HG03135 (cell line): Measurements from ENCODE around the gene BUD31.
A peak's percentile ranks its signal among the peaks of the same experiment; 100 is the strongest.
"Not testable (repeated sequence)": the region's sequence is repeated elsewhere in the genome, so short reads cannot be mapped to it uniquely, and the experiment has no call there.

Experiments used
- ATAC-seq: cut with Tn5 transposase; IDR thresholded peaks from one replicate; pipeline ENCODE4 v1.9.1; 2021; ENCODE audit warnings: mild to moderate bottlenecking, moderate library complexity; ENCODE audit not compliant: unreplicated experiment

The BUD31 gene

DNA sequence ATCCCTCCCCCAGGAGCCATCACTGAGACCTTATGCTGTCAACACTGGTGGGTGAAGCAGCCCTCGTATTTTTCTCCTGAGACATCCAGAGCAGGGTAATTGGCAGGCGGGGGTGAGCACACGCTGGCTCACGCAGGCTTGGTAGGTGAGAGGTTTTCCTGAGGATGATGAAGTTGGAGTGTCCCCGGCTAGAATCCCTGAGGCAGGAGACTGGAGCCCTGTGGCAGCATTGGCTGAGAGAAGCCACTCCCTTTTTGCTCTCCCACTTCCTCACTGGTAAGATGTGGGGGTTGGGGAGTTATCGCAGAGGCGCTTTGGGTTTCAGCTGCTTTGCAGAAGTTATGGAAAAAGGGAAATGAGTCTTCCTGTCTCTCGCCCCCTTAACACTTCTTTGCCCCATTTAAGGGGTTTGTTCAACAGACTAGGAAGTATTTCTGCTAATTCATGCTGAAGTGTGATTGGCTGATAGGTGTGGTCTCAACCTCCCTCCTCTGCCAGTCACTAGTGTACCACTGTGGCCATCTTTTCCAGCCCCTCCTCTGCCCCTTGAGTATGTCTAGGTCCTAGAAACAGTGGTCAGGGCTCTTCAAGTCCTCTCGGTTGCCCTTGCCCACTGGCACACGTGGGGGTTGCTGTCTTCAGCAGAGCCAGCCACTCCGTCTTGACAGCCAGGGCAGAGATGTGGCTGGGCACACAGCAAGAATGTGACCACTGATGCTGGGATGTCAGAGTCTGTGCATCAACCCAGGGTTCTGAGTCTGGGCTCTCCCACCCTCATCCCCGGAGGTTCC is 28.5 kb upstream of the BUD31 start:
- peak; percentile 25 for ATAC-seq

DNA sequence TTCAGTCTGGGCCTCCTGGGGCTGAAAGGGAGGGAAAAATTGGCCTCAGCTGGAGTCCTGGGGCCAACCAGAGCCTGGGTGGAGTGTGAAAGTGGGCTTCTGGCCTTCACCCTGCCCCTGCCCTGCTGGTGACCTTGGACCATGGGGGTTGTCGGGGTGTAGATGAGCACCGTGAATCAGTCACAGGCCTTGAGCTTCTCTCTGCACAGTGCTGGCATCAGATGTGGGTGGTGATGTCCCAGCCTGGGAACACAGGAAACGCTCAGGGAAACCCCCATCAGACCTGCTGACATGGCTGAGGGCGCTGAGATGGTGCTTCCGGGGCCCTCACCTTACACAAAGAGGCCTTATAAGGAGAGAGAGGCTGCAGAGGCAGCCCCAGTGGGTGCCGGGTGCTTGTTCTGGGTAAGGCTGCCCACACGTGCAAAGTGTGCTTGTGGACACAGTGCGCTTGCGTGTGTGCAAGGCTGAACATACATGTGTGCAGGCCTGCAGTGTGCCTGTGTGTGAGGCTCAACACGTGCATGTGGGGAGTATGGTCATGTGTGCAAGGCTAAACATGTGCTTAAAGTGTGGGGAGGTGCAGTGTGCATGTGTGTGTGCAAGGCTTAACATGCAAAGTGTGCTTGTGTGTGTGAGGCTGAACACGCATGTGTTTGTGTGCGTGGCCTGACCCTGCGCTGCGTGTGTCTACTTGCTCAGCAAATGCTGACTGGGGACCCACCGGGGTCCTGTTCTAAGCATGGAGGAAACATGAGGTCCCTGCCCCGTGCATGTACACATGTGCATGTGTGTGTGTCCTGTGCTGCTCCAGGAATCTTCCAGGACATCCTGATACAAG is 27.7 kb upstream of the BUD31 start:
- ATAC-seq = peak; percentile 68

DNA sequence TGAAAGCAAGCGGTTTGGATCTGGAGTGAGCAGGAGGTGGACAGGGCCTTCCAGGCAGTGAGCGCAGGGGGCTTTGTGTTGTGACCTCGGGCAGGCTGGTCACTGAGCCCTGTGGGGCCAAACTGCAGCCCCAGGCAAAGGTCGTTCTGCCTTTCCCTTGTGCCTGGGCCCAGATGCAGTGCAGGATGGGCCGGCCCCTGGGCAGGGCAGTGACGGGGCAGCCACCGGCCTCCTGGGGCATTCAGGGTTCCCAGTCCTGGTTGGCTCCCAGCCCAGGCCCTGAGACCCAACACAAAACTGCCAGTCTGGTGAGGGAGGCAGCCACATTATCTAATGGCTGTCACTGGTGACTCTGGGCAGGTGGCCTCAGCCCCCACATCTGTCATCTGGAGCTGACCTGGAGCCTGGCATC is 27.1 kb upstream of the BUD31 start:
- ATAC-seq = no peak

DNA sequence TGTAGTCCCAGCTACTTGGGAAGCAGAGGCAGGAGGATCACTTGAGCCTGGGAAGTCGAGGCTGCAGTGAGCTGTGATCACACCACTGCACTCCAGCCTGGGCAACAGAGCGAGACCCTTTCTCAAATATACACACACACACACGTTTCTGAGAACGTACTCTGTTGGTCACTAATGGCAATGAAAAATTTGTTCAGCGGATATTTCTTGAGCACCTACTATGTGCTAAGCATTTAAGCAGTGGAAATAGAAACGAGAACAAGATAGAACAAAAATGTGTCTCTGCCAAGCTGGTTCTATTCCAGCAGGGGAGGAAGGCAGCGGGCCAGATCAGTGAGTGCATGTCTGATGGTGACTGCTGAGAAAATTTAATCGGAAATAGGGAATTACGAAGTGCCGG is 25.6 kb upstream of the BUD31 start:
- ATAC-seq = no peak

DNA sequence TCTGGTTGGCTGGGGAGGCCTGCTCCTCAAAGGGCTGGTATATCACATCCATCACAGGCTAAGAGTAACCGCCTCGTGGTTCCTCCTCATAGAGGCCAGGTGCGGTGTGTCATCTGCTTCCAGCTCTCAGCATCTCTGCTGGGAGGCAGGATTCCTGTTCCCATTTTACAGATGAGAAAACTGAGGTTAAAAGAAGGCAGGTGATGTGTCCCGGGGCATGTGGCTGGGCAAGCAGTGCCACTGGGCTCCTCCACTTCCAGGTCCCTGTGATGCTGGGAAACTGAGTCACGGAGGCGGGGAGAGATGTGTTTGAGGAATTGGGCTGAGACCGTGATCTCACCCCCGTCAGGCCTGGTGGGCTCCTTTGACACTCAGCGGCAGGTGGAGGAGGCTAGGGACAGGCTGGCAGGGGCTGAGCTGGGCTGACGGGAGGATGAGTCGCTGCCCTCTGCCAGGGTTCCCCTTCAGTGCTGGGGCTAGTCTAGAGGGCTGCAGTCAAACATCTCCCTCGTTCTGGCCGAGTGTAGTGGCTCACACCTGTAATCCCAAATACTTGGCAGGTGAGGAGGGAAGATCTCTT is 24.9 kb upstream of the BUD31 start:
- no peak for ATAC-seq

DNA sequence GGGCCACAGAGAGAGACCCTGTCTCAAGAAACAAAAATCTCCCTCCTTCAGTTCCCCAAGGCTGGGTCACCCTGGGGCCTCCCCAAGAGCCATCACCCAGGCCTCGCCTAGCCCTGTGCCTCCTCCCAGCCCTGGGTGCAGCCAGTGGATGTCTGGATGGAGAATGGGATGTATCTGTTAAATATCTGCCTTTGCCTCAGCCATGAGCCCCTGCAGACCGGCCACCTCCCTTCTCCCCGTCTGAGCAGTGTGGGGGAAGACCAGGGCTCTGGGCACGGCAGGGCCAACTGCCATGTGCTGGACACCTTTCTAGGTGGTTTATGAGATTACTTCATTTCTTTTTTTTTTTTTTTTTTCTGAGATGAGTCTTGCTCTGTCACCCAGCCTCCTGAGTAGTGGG is 24.2 kb upstream of the BUD31 start:
- no peak for ATAC-seq

DNA sequence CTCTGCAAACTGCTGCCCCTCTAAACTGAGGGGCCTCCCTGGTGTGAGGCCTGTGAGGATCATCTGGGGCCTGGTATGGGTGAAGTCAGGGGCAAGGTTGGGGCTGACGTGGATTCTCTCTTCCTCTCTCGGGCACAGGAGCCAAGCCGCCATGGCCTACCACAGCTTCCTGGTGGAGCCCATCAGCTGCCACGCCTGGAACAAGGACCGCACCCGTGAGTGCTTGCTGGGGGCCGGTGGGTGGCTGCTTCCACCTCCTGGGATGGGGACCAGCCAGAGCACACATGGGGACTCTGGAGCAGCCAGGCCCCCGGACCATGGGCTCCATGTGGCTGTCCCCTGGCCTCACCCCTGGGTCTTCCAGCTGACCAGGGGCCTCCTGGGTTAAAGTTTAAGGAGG is 23.2 kb upstream of the BUD31 start:
- ATAC-seq = no peak

DNA sequence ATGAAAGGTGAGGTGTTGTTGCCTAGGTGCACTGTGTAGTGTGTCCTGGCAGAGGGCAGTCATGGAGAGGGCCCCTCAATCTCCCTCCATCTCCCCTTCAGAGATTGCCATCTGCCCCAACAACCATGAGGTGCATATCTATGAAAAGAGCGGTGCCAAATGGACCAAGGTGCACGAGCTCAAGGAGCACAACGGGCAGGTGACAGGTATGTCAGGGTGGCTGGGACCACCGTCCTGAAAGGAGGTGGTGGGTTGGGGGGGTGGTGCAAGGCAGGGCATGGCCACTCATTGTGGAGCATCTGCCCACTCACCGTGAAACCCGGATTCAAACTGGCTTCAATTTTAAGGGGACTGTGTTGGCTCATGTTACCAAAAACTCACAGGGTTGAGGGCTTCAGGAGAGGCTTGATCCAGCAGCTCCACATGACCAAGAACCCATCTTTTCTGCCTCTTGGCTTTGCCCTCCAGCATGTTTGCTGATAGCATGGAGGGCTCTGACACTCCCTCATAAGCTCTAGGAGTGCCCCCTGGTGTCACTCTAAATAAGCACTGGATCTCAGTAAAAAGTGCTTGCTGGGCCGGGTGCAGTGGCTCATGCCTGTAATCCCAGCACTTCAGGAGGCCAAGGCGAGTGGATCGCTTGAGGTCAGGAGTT is 22.1 kb upstream of the BUD31 start:
- no peak for ATAC-seq

DNA sequence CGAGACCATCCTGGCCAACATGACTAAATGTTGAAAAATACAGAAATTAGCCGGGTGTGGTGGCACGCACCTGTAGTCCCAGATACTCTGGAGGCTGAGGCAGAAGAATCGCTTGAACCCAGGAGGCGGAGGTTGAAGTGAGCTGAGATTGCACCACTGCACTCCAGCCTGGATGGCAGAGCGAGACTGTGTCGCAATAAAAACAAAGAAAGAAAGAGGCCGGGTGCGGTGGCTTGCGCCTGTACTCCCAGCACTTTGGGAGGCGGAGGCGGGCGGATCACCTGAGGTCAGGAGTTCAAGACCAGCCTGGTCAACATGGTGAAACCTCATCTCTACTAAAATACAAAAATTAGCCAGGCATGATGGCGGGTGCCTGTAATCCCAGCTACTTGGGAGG is 21.5 kb upstream of the BUD31 start:
- ATAC-seq = not testable (repeated sequence)

DNA sequence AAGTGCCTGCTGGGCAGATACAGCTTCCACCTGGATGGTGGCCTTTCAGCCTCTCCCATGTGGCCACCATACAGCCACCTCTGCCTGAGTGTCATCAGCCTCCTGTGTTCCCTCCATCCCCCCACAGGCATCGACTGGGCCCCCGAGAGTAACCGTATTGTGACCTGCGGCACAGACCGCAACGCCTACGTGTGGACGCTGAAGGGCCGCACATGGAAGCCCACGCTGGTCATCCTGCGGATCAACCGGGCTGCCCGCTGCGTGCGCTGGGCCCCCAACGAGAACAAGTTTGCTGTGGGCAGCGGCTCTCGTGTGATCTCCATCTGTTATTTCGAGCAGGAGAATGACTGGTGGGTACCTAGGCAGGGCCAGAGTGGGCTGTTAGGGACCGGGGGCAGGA is 20.9 kb upstream of the BUD31 start:
- no peak for ATAC-seq

DNA sequence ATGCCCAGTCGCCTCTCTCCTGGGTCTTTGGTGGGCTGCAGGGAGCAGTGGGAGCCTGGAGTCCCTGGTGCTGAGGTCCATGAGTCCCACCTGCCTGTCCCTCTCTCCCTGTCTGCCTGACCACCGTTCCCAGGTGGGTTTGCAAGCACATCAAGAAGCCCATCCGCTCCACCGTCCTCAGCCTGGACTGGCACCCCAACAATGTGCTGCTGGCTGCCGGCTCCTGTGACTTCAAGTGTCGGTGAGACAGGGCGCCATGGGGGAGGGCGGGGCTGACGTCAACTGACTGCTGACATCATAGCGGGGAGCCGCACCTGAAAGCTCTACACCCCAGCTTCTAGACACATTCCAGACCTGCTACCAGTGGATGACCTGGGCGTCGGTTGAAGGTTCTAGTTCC is 19.0 kb upstream of the BUD31 start:
- ATAC-seq = no peak

DNA sequence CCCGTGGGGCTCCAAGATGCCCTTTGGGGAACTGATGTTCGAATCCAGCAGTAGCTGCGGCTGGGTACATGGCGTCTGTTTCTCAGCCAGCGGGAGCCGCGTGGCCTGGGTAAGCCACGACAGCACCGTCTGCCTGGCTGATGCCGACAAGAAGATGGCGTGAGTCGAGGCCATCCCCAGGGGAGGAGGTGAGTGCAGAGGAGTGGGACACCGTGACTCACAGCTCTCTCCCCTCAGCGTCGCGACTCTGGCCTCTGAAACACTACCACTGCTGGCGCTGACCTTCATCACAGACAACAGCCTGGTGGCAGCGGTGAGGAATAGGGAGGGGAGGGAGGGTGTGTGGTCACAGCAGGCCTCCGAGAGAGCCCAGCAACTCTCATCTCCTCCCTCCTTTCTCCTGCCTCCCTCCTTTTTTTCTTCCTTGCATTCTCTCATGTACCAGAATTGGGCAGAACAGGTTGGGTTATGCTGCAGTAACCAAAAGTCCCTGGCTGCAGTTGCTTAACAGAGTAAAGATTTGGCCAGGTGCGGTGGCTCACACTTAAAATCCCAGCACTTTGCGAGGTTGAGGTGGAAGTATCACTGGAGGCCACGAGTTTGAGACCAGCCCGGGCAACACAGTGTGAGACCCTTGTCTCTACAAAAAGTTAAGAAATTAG is 17.7 kb upstream of the BUD31 start:
- no peak for ATAC-seq

DNA sequence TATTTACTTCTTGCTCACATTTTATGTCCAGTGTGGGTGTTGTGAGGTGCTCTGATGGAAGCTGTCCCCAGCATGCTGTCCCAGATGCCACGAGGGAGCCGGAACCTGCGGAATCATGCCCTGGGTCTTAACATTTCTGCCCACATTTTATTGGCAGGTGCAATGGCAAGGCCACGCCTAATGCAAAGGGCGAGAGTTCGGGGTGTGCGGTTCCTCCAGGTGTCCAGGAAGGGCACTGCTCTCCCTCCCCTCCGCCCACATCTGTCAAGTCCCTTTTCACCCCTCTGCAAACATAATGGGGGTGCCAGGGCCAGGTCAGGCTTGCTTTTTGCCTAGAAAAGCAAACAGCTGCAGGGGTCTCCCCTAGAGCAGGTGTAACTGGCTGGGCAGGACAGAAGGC is 16.7 kb upstream of the BUD31 start:
- ATAC-seq = no peak

DNA sequence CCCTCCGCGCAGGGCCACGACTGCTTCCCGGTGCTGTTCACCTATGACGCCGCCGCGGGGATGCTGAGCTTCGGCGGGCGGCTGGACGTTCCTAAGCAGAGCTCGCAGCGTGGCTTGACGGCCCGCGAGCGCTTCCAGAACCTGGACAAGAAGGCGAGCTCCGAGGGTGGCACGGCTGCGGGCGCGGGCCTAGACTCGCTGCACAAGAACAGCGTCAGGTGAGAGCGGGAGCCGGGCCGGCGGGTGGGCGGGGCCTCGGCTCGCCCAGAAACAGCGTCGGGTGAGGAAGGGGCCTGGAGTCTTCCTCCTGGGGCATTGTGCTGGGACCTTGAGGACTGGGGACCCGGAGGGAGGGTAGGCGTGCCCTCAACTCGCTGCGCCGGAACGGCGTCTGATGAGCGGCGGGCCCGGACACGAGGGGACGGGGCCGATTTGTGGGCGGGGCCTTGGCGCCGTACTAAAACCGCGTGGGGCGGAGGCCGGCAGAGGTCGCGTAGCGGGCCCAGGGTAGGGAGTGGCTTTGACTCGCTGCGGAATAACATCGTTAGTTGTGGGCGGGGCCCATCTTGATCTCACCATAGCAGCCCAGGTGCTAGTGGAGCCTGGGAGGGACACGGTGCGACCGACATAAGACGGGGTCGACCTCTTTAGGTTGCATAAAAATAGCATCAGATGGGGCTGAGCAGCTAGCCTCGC is 16.0 kb upstream of the BUD31 start:
- ATAC-seq = peak; percentile 53

DNA sequence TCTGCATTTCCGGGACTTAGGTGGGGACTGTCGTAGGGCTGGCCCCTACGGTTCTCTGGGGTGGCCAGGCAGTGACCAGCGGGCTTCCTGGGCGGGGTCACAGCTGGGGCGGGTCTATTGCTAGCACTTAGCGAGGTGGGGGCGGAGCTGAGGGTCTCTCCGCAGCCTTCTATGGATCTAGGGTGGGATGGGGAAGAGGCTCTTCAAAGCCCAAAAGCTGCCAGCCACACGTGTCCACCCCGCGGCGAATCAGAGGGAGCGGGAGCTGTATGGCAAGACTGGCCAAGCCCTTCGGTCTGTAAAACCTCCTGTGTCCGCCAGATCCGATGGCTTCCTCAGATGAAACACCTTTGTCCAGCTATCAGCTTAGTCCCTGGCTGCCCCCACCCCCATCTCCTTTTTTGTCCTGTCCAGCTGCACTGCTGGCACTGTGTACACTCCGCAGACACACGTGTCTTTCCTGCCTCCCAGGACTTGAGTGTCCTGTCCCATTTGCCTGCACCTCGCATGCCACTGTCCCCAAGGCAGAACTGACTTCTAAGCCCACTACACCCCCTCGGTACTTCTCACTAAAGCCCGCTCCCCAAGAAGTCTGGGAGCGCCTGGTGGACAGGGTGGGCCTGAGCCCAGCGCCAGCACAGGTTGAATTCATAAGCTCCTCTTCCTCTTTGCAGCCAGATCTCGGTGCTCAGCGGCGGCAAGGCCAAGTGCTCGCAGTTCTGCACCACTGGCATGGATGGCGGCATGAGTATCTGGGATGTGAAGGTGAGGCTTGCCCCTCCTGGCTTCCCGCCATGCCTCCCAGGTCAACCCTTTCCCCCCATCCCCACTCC is 15.2 kb upstream of the BUD31 start:
- ATAC-seq = no peak

DNA sequence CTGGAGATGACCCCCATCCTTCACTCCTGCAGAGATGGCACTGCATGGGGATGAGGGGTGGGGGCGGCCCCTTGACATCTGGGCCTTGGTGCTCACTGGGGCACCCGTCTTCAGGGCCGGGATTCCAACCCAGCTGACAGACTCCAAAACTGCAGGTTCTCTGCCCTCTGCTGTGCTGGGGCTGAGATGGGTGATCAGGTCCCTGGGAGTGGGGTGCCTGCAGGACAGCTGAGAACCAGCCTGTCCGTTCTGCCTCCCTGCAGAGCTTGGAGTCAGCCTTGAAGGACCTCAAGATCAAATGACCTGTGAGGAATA is 14.6 kb upstream of the BUD31 start:
- no peak for ATAC-seq

DNA sequence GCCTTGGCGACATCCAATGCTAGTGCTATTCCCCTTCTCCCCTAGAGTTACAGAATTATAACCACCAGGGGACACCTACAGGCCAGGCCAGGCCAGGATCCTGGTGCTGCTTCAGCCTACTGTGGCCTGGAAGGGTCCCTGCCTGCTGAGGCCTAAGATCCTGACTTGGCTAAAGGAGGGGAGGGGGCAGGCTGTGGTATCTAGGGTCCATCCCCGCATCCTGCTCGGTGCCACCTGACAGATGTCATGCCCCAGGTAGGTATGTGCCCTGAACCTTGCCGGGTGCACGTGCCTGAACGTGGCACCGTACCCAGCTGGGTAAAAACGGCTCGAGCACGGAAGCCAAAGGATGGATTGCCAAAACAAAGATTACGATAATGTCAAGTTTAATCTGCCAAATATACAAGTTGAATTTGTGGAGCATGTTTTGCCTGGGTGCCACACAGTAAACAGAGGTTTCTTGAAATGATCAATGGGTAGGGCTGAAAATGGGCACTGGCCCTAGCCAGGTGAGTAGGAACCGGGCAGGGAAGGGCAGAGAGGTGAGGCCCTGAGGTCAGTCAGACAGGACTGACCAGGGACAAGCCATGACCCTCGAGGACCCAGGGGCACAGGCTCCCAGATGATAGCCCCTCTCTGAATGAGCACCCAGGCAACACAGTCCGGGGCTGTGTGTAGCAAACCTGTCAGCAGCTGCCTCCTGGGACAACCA is 13.0 kb upstream of the BUD31 start:
- no peak for ATAC-seq

DNA sequence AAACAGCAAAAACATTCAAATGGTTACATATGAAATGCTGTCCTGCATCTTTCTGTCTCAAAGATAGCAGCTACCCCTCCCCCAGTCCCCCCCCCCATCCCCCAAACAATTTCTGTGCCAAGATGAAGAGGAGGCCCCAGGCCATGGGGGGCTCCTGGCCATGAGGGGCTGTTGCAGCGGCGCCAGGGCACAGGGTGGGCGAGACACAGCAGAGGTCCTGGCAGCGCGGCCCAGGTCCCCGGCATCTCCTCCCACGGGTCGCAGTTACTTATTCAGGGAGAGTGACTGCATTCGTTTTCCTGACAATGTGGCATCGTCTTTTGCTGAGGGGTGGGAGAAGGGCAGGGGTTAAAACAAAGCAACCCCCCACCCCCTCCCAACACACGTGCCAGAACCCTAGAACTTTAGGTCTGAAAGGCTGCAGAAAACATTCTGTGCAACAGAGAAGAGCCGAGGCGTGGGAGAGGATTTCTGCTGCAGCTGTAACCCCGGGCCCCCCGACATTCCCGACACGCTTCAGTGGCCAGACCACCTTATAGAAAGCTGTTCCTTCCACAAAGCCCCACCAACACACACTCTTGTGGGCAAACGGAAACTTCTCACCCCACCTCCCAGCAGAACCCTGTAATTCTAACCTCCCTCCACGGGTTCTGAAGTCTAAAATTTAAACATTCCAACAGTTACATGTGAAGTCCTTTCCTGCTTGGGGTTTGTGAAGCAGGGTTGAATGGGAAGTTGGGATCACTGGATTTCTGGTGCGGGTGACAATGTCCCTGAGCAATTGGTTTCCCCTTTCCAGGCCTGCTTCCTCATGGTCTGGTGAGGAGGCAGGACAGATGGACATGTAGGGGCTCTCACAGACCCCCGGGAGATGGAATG is 12.1 kb upstream of the BUD31 start:
- no peak for ATAC-seq
